ENCODE results near the gene SMAP2. TPM values are rescaled to one million over a fixed set of nuclear protein-coding genes. Genes with fewer than 3 reads are reported as not detected.

Gene SMAP2
- total RNA-seq, 3 donors from 2014 or later (not counting 1 experiment from before 2014, with no cell fraction given), result 95.0 to 136 (median 127) TPM

DNA sequence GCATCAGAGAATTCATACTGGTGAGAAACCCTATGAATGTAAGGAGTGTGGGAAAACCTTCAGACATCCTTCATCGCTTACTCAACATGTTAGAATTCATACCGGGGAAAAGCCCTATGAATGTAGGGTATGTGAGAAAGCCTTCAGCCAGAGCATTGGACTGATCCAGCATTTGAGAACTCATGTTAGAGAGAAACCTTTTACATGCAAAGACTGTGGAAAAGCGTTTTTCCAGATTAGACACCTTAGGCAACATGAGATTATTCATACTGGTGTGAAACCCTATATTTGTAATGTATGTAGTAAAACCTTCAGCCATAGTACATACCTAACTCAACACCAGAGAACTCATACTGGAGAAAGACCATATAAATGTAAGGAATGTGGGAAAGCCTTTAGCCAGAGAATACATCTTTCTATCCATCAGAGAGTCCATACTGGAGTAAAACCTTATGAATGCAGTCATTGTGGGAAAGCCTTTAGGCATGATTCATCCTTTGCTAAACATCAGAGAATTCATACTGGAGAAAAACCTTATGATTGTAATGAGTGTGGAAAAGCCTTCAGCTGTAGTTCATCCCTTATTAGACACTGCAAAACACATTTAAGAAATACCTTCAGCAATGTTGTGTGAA is 89.5 kb downstream of the SMAP2 start:
- DNase-seq (peak in 1 of 2 donors; percentile 9), ATAC-seq (no peak)
- H3K4me1 ChIP-seq (ENCODE audit: control insufficient read depth, insufficient read depth, low read length), result no peaks in the 10 kb centered on the region
- no peak overlapping the region for H3K4me3 ChIP-seq (ENCODE audit: low read length)
- Mint-ChIP-seq H3K27ac (no peak overlapping the region), H3K27me3 (ENCODE audit: low read depth in 2 of 2) (no peaks in the 10 kb centered on the region), H3K4me3 (no peak overlapping the region), H3K4me1 (no peaks in the 10 kb centered on the region), H3K36me3 (peaks cover 61% of the 10 kb centered on the region), H3K9me3 (peaks cover 17 to 41% of the 10 kb centered on the region in 2 donors)
- peaks cover 21% of the 10 kb centered on the region for H3K36me3 ChIP-seq (ENCODE audit: control insufficient read depth, insufficient read depth, low read length)
- intact Hi-C loops (cut with micrococcal nuclease), result no loop called here
- WGBS (ENCODE audit: insufficient coverage), result 100% methylated on average over 2 of the region's 3 CpGs
- TF ChIP-seq, protein P1, sequence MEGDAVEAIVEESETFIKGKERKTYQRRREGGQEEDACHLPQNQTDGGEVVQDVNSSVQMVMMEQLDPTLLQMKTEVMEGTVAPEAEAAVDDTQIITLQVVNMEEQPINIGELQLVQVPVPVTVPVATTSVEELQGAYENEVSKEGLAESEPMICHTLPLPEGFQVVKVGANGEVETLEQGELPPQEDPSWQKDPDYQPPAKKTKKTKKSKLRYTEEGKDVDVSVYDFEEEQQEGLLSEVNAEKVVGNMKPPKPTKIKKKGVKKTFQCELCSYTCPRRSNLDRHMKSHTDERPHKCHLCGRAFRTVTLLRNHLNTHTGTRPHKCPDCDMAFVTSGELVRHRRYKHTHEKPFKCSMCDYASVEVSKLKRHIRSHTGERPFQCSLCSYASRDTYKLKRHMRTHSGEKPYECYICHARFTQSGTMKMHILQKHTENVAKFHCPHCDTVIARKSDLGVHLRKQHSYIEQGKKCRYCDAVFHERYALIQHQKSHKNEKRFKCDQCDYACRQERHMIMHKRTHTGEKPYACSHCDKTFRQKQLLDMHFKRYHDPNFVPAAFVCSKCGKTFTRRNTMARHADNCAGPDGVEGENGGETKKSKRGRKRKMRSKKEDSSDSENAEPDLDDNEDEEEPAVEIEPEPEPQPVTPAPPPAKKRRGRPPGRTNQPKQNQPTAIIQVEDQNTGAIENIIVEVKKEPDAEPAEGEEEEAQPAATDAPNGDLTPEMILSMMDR (IDR thresholded peaks at IDR 0.05), result no peak
- H3K27me3 ChIP-seq (ENCODE audit: control insufficient read depth, insufficient read depth, low read length), result no peaks in the 10 kb centered on the region
- no peak overlapping the region for H3K27ac ChIP-seq (ENCODE audit: low read length)
- peaks cover 75% of the 10 kb centered on the region for H3K9me3 ChIP-seq (ENCODE audit: control insufficient read depth, insufficient read depth, low read length)

DNA sequence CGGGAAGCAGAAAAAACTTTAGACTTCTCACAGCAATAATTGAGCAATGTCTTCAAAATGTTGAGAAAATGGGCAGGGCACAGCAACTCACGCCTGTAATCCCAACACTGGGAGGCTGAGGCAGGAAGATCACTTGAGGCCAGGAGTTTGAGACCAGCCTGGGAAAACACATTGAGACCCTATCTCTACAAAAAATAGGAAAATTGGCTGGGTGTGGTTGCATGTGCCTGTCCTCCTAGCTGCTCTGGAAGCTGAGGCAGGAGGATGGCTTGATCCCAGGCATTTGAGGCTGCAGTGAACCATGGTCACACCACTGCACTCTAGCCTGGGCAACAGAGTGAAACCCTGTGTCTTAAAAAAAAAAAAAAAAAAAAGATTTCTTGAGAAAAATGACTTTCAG is 95.8 kb downstream of the SMAP2 start:
- WGBS (ENCODE audit: insufficient coverage), result 95% methylated on average over 2 of the region's 2 CpGs
- H3K9me3 Mint-ChIP-seq, result peaks cover 24 to 46% of the 10 kb centered on the region in 2 donors
- H3K36me3 Mint-ChIP-seq, result peaks cover 58% of the 10 kb centered on the region

More for the DNA sequence above, 95.8 kb downstream of the SMAP2 start:
- no peaks in the 10 kb centered on the region for H3K4me1 Mint-ChIP-seq
- DNase-seq (no peak), ATAC-seq (no peak)
- intact Hi-C loops (cut with micrococcal nuclease), result no loop called here
- H3K36me3 ChIP-seq (ENCODE audit: control insufficient read depth, insufficient read depth, low read length), result no peaks in the 10 kb centered on the region
- H3K27ac Mint-ChIP-seq, result no peak overlapping the region
- no peaks in the 10 kb centered on the region for H3K27me3 ChIP-seq (ENCODE audit: control insufficient read depth, insufficient read depth, low read length)
- peaks cover 55% of the 10 kb centered on the region for H3K9me3 ChIP-seq (ENCODE audit: control insufficient read depth, insufficient read depth, low read length)
- no peak overlapping the region for H3K4me3 ChIP-seq (ENCODE audit: low read length)
- no peak overlapping the region for H3K4me3 Mint-ChIP-seq
- TF ChIP-seq, protein P1 (IDR thresholded peaks at IDR 0.05), result no peak
- H3K27ac ChIP-seq (ENCODE audit: low read length), result no peak overlapping the region
- H3K27me3 Mint-ChIP-seq (ENCODE audit: low read depth in 2 of 2), result no peaks in the 10 kb centered on the region
- no peaks in the 10 kb centered on the region for H3K4me1 ChIP-seq (ENCODE audit: control insufficient read depth, insufficient read depth, low read length)

Other genes starting within 250 kb of the SMAP2 start
- 10 to 100 TPM; 25.6 to 29.7 (median 26.7) TPM for gene RLF, start 212.3 kb upstream of the SMAP2 start, total RNA-seq
- gene TMCO2, start 125.8 kb upstream of the SMAP2 start, total RNA-seq, result not detected
- 10 to 100 TPM; 15.3 to 19.5 (median 19.3) TPM for gene ZMPSTE24, start 115.5 kb upstream of the SMAP2 start, total RNA-seq
- 1 to 10 TPM; 2.4 to 2.6 (median 2.5) TPM for gene COL9A2, start 56.4 kb upstream of the SMAP2 start, total RNA-seq
- gene ZFP69B, start 76.7 kb downstream of the SMAP2 start, total RNA-seq, result 1 to 10 TPM; 2.2 to 2.4 (median 2.3) TPM
- 1 to 10 TPM; 4.6 to 5.4 (median 4.6) TPM for gene ZFP69, start 103.6 kb downstream of the SMAP2 start, total RNA-seq
- gene EXO5, start 135.0 kb downstream of the SMAP2 start, total RNA-seq, result 10 to 100 TPM in 2 of 3 donors, 1 to 10 TPM in 1; 9.6 to 17.0 (median 10.1) TPM
- gene ZNF684, start 157.9 kb downstream of the SMAP2 start, total RNA-seq, result 1 to 10 TPM; 5.5 to 9.7 (median 5.7) TPM

All from natural killer cell (primary cell).